ENCODE data around the gene PSMD6.
A peak's percentile ranks its signal among the peaks of the same experiment; 100 is the strongest.

The PSMD6 gene

DNA sequence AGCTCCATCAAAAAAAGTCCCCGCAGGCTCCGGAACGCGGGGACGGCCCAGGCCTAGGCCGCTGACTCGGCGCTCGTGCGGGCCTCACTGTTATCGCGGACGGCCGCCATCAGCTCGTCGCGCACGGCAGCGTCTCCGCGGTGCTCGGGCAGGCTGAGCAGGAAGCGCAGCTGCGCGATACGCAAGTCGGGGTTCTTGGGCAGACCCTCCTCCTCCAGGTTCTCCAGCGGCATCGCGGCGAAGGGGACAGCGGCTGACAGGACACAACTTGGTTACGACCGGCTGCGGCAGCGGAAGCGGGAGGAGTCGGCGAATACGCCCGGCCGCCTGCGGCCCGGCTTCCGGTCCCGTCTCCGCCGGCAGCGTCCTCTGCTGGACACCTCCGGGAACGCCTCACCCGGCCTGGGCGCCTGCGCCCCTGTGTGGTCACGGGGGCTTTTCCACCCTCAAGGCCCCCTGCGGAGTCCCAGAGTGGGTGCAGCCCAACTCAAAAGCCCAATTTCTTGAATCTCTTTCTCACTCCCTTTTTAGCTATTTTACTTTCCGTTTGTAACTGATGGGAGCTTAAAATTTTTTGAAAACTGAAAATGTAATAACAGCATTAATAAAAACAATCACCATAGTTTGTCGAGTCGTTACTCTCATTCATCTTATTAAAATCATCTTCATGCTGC, at the start of gene PSMD6:
Gene PSMD6, minus strand, starts transcription at position 308 of the 674 bp plus-strand sequence. Its CDS starts 75 bp downstream, at position 233.
- DNase-seq: peak; percentile 68

- peak; percentile 19 for DNase-seq
These were observed 48.8 kb upstream of the PSMD6 start for GRCh38 chr3:64072126-64072525.

DNA sequence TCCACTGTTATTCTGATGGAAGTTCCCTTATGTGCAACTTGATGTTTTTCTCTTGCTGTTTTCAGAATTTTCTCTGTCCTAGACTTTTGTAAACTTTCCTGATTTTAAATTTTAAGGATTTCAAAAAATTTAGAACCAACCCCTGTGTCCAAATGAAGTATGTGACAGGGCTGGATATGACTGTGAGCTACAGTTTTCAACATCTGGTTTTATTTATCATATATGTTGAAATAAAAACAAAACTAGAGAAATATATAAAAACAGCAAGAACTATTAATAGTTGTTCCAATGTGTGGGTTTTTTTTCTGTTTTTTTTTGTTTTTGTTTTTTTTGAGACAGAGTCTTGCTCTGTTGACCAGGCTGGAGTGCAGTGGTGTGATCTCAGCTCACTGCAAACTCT, 47.4 kb upstream of the PSMD6 start:
- DNase-seq: no peak

DNA sequence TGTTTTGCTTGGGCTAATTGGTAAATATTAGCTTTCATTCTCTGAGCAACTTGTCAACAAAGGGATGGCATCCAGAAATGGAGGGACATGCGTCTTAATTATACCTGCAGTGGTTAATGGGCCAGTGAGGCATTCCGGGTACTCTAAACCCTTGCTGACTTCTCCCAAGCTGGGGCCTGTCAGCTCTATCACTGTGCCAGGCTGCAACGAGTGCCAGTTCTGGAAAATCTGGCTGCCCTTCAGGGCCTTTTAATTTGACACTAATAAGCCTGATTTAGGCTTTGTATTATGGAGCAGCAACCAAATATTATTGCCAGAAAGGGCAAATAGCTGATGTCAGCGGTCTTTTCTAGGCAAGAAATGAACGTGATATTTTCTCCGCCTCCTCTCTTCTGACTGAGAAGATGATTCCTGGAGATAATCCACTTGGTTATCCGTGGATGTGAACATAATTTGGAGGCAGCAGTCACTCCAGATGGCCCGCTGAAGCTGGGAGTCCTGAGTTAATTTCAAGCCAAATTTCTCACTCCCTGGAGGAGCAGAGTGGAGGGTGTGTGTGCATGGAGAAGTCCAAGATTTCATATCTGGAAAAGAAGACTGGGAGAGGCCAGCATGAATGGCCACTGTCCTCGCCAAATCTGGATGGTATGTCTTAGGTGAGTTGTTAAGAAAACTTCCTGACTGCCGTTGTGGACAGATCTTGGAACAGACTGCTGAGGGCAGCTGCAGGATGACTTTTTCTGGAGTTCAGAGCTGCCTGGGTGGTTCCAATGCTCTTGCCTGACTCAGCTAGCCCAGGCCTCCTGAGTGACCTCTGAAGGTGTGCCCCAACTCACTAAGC, 44.4 kb upstream of the PSMD6 start:
- DNase-seq: peak; percentile 74

- no peak for DNase-seq
These were observed 41.5 kb upstream of the PSMD6 start for GRCh38 chr3:64064804-64065203.

- no peak for DNase-seq
These were observed 40.7 kb upstream of the PSMD6 start for GRCh38 chr3:64063983-64064438.

DNA sequence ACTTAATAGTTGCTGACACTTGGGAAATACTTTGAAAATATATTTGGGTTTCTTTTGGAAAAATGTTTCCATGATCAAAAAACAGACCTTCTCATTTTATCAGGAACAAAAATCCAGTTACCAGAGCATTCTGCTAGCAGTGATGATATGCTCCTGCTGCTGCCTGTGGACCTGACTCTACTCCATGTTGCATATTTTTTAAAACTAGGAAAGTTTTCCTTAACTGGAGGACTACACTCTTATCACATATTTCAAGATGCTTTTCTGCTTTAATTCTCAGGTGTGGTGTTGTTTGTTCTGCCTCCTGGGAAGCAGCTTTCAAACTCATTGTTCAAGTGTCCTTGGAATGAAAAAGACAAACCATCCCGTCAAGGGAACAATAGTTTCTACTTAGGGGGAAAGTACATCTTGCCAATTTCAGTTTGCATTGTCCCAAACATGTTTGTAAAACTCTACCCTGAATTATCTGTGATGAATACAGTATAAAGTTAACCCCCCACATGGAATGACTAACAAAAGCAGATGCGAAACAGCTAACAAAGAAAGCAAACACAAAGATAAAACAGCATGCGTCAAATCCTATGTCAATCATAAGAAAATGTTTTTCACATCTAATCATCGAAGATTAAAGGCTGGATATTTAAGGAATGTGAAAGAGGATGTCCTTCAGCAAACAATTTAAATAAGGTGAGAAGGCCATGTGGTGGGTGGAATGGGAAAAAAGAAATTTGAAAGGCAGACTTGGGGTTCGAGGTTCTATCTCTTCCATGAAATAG, 40.1 kb upstream of the PSMD6 start:
- no peak for DNase-seq

DNA sequence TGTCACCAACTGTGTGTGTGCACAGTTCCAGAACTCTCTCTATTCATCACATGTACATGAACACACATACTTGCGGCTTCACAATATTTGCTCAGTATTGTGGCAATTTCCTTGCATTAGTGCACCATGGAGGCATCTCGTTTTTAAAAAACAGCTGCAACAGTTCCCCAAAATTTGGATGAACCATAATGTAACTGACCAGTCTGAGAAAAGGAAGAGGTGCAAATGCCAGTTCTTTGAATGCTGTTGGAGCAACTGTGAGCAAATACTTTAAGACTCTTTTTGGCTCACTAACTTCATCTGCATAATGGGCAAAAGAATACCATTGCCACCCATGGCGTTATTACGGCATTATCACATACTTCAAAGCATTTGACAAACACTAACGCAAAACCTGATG, 38.3 kb upstream of the PSMD6 start:
- DNase-seq: no peak

DNA sequence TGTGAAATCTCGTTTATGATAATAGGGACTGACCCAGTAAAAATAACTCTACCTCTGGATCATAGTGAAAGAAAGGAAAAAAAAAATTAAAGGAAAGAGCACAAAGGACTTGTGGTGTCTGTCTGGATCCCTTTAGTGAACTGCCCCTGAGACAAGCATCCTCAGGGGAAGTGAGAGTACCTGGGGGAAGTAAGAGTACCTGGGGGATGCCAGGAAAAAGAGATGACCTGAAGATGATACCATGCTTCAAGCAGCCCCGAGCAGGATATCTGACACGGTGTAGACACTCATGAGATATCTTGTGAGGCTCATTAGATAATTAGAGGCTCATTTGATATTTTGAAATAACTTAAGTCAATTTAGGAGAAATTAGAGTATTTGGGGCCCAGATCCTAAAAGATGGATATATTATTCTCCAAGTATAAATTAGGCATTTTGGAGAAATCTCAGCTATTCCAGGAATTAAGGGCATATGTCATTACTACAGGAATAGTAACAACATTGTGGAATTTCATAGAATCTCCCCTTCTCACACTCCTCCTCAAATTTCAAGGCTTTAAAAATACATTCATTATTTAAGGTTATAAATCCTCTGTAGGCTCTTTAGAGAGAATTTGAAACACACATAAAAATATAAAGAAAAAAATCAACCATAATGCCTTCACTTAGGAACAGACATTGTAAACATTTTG, 36.3 kb upstream of the PSMD6 start:
- no peak for DNase-seq

GRCh38 chr3:64058566-64058965, 35.3 kb upstream of the PSMD6 start:
- no peak for DNase-seq

DNA sequence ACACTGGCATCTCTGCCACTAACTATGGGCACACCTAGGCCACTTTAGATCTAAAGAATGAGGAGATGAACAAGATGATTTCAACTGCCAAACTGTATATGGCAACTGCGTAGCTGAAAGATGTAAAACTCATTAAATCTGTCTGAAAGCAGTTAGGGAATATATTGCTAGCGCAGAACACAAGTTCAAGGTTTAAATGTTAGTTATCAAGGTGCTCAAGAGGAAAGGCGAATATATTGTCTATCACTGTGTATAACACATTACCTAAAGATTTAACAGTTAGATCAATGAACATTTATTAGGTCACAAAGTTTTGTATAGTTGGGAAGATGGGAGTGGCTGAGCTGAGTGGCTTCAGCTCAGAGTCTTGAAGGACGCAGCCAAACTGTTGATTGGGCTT, 33.9 kb upstream of the PSMD6 start:
- DNase-seq: no peak

GRCh38 chr3:64056606-64057180, 33.4 kb upstream of the PSMD6 start:
- DNase-seq: no peak

DNA sequence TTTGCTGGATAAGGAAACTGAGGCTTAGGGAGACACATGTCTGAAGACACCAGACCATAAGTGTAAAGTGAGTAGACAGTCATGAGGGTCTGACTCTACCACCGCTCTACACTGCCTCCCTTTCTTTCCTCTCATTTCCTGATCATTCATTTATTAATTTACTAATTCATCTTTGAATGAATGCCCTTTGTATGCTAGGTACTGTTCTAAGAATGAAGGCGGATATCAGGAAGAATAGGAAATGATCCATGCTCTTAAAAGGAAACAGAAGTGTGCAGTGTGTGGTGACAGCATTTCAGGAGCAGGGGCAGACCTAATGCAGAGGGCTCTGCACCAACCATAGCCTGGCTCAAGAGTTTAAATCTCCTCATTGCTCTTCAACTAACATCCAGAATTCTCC, 31.8 kb upstream of the PSMD6 start:
- DNase-seq: no peak

DNA sequence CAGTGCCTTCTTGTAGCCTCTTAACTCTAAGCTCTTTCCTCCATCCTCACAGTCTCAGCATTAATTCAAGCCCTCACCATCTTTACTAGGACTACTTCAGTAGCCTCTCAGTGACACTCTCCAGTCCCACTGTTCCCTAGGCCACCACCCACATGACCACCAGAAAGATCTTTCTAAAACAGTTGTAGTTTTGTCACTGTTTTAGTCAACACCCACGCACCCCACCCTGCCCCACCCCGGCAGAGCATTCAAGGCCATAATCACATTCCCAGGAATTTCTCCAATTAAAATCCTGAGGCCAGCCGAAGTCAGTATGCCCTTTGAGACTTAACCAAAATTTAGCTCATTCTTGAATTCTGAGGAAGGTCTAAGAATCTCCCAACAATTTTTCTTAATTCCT, 31.2 kb upstream of the PSMD6 start:
- no peak for DNase-seq

- no peak for DNase-seq
These were observed 30.3 kb upstream of the PSMD6 start for GRCh38 chr3:64053581-64053980.

- no peak for DNase-seq
These were observed 29.8 kb upstream of the PSMD6 start for GRCh38 chr3:64053117-64053516.

DNA sequence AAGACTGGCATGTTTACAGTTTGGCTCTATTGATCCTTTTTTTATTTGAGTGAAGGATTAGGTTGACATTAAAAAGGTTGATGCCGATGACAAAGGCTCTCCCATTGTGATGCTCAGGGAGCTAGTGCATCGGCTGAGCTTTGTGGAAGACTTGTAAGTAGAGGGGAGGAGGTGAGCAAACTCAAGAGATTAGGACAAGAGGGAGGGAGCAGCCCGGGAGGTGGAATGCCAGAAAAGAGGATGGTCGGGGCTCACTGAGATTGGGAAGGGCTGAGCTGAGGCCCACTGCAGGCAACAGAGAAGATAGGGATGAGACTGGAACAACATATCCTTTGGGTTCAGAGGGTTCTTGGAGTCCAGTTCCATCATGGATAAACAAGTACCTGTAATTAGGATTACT, 26.5 kb upstream of the PSMD6 start:
- DNase-seq: no peak

DNA sequence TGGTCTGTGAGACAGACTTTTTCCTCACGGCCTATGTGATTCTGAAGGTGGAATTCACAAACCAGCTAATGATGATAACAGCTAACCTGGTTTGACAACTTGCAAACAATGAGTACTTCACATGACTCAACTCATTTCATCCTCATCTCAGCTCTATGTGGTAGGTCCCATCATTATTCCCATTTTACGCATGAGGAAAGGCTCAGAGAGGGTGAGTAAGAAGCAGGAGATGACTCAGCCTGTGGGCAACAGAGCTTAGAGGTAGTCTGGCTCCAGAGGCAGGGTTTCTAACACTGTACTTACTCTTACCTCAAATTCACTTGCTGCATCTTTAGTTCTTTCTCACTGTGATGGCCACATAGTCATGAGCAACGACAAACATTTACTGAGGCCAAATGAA, 25.8 kb upstream of the PSMD6 start:
- no peak for DNase-seq

- no peak for DNase-seq
These were observed 25.4 kb upstream of the PSMD6 start for GRCh38 chr3:64048631-64049061.

- no peak for DNase-seq
These were observed 24.5 kb upstream of the PSMD6 start for GRCh38 chr3:64047787-64048186.

DNA sequence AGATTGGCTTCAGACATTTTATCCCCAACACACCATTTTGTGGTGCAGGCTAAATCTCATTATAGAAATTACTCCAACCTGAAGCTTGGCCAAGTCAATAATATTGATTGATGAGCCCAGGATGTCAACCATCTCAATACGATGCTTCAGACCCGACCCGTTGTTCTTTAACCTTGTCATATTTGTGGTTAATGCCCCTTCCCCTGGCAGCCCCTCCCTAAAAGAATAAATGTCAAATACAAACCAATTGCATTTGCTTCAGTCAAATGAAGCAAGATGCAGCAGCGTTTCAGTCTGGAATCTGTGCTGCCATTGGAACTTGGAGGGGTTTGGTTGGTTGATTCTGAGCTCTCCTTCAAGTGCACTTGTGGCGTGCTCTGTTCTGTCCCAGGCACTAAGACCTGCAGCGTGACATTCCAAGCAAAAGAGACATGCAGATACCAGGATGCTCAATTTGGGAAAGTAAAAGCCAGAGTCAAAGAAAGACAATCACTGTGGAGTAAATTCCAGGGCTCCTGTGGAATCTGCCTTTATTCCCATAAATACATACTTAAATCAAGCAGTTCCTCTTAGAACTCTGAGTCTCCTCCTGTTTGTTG, 23.8 kb upstream of the PSMD6 start:
- no peak for DNase-seq

DNA sequence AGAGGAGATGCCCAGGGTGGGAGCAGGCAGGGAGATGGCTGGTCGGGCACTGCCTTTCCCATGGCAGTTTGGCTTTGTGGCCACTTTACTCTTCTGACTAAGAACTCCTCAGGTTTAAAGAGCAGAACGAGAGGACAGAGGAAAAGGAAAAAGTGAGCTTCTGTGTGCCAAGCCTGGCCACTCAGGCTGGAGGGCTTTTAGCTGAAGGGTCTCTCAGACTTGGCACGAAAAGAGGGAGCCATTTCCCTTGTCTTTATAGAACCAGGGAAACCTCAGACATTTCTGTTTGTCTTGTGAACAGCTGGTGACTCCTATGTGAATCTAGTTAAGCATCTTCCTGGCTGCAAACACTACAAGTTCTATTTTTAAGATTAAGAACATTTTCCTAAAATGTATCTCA, 23.3 kb upstream of the PSMD6 start:
- no peak for DNase-seq
